CD14-positive monocyte (primary cell): Measurements from ENCODE around the gene KRT32. TPM values are rescaled to one million over a fixed set of nuclear protein-coding genes. Genes with fewer than 3 reads are reported as not detected.

Source experiments
- DNase-seq, 3 donors: peaks; one replicate each; pipeline ENCODE4 v3.0.0-alpha.2; 2011 to 2022
- H2AFZ ChIP-seq: 2 replicates; pipeline ENCODE4 v1.6.0; 2012; ENCODE audit warnings: mild to moderate bottlenecking, low read depth, low read length, inconsistent platforms; ENCODE audit not compliant: insufficient read depth, poor library complexity, severe bottlenecking
- H3K27ac ChIP-seq, 2 donors: 1 replicate in 1 of 2; 2 replicates in 1 of 2; pipeline ENCODE4 v1.5.1; 2012 to 2013; ENCODE audit warnings: low read length in 2 of 2, control low read depth in 1 of 2, inconsistent platforms in 1 of 2, low read depth in 1 of 2, mild to moderate bottlenecking in 1 of 2
- H3K27me3 ChIP-seq, 2 donors: one replicate each; pipeline versions ENCODE4 v1.6.0 to v1.6.1; 2011 to 2013; ENCODE audit warnings: low read length in 2 of 2; ENCODE audit not compliant: control insufficient read depth in 2 of 2, insufficient read depth in 2 of 2
- H3K36me3 ChIP-seq, 2 donors: replicated peaks in 1 of 2; 1 replicate in 1 of 2; 2 replicates in 1 of 2; pipeline versions ENCODE4 v1.5.1 to v1.6.1; 2012 to 2013; ENCODE audit warnings: low read length in 2 of 2, control low read depth in 1 of 2, inconsistent platforms in 1 of 2, mild to moderate bottlenecking in 1 of 2; ENCODE audit not compliant: insufficient read depth in 2 of 2, control insufficient read depth in 1 of 2
- H3K4me1 ChIP-seq, 2 donors: 1 replicate in 1 of 2; 2 replicates in 1 of 2; pipeline versions ENCODE4 v1.5.1 to v1.6.1; 2012 to 2013; ENCODE audit warnings: low read length in 2 of 2, control low read depth in 1 of 2, inconsistent platforms in 1 of 2, mild to moderate bottlenecking in 1 of 2, moderate library complexity in 1 of 2; ENCODE audit not compliant: insufficient read depth in 2 of 2, control insufficient read depth in 1 of 2
- H3K4me2 ChIP-seq: replicated peaks from 2 replicates; pipeline ENCODE3; 2012; ENCODE audit warnings: low read length, moderate library complexity, mild to moderate bottlenecking; ENCODE audit not compliant: poor library complexity, severe bottlenecking; ENCODE audit errors: extremely low read depth
- H3K4me3 ChIP-seq, 3 experiments: fragments of 200-600 bp in 1 of 3; sonication (generic) in 1 of 3; replicated peaks in 1 of 3; 1 replicate in 2 of 3; 2 replicates in 1 of 3; pipeline ENCODE4 v1.5.1; 2011 to 2013; ENCODE audit warnings: low read length in 3 of 3, mild to moderate bottlenecking in 3 of 3, control low read depth in 2 of 3, low read depth in 2 of 3, inconsistent platforms in 1 of 3, moderate library complexity in 1 of 3
- H3K79me2 ChIP-seq: 2 replicates; pipeline ENCODE4 v1.6.0; 2012; ENCODE audit warnings: mild to moderate bottlenecking, control low read depth, inconsistent platforms, low read length, moderate library complexity; ENCODE audit not compliant: insufficient read depth
- H3K9ac ChIP-seq: 2 replicates; pipeline ENCODE4 v1.6.0; 2017; ENCODE audit warnings: low read length, mild to moderate bottlenecking; ENCODE audit not compliant: insufficient read depth, poor library complexity, severe bottlenecking
- H3K9me3 ChIP-seq, 2 donors: replicated peaks in 1 of 2; 1 replicate in 1 of 2; 2 replicates in 1 of 2; pipeline versions ENCODE4 v1.5.1 to v1.6.1; 2012 to 2013; ENCODE audit warnings: low read length in 2 of 2, control low read depth in 1 of 2; ENCODE audit not compliant: control insufficient read depth in 1 of 2, insufficient read depth in 1 of 2
- H4K20me1 ChIP-seq: 2 replicates; pipeline ENCODE4 v1.6.0; 2012; ENCODE audit warnings: mild to moderate bottlenecking, low read length, control low read depth, moderate library complexity; ENCODE audit not compliant: insufficient read depth
- H3K27ac Mint-ChIP-seq, 7 donors: one replicate each; pipeline ENCODE4 v1.8.0; 2020; ENCODE audit warnings: mild to moderate bottlenecking in 7 of 7, mixed read lengths in 7 of 7, moderate library complexity in 6 of 7, inconsistent platforms in 2 of 7
- H3K27me3 Mint-ChIP-seq, 3 donors: one replicate each; pipeline ENCODE4 v1.8.0; 2021 to 2022; ENCODE audit warnings: low read depth in 3 of 3, mild to moderate bottlenecking in 3 of 3, mixed read lengths in 3 of 3, moderate library complexity in 3 of 3, inconsistent platforms in 1 of 3
- H3K36me3 Mint-ChIP-seq, 2 donors: one replicate each; pipeline ENCODE4 v1.8.0; 2020; ENCODE audit warnings: mixed read lengths in 2 of 2, inconsistent platforms in 1 of 2, mild to moderate bottlenecking in 1 of 2
- H3K4me1 Mint-ChIP-seq: one replicate; pipeline ENCODE4 v1.8.0; 2020; ENCODE audit warnings: mild to moderate bottlenecking, mixed read lengths
- H3K4me3 Mint-ChIP-seq, 2 donors: one replicate each; pipeline ENCODE4 v1.8.0; 2020; ENCODE audit warnings: mild to moderate bottlenecking in 2 of 2, mixed read lengths in 2 of 2, moderate library complexity in 1 of 2
- H3K9me3 Mint-ChIP-seq, 7 donors: one replicate each; pipeline ENCODE4 v1.8.0; 2020 to 2022; ENCODE audit warnings: mixed read lengths in 7 of 7, mild to moderate bottlenecking in 6 of 7, moderate library complexity in 6 of 7, inconsistent platforms in 2 of 7
- WGBS: methylation state at CpG from one replicate; pipeline ENCODE4 v1.1.5; 2013; ENCODE audit warnings: missing lambda C conversion rate; ENCODE audit not compliant: insufficient coverage; 5-methylcytosine and 5-hydroxymethylcytosine counted together
- intact Hi-C, 2 donors: fragments of 100-400 bp; cut with micrococcal nuclease; formaldehyde crosslinking; loops; one replicate each; pipeline versions ENCODE4 v1.15.0 to v1.15.1; 2023
- polyA plus RNA-seq, 3 donors: library from polyadenylated mRNA; depleted of rRNA in 1 of 3; unstranded in 2 of 3; stranded (reverse) in 1 of 3; fragments of 300-500 nt in 2 of 3; fragments of >200 nt in 1 of 3; fragmentation: Illumina TruSeq in 2 of 3; gene quantifications; 1 replicate in 2 of 3; 2 replicates in 1 of 3; pipeline ENCODE4 v1.2.3, GENCODE V29; 2012 to 2021
- TF ChIP-seq, protein P1 (sequence below): fragments of 200-600 bp; IDR thresholded peaks from one replicate; pipeline ENCODE4 v1.8.0; 2022; ENCODE audit warnings: antibody characterized with exemption, mild to moderate bottlenecking

KRT32 gene
- polyA plus RNA-seq, 3 donors, result not detected

DNA sequence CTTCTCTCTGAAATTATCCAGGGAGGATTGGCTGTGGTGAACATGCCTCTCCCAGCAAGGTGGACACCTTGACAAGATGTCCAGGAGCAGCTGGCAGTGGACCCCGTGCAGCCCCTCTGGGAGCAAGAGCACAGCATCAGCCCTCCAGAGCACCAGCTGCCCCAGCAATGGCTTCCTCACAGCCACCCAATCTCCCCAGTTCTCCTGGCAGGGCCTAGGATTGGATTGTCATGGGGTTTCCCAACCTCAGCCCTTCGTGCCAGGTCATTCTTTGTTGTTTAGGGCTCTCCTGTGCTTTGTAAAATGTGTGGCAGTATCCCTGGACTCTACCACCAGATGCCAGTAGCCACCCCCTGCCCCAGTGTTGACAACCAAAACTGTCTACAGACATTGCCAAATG, 24.3 kb upstream of the KRT32 start:
- H3K4me3 Mint-ChIP-seq, result no peak overlapping the region
- 100% methylated on average over 1 of the region's 2 CpGs for WGBS
- no peaks in the 10 kb centered on the region for H3K9me3 ChIP-seq
- H3K4me2 ChIP-seq, result no peak overlapping the region
- H3K9ac ChIP-seq, result no peak overlapping the region
- H3K36me3 ChIP-seq, result no peaks in the 10 kb centered on the region
- H3K36me3 Mint-ChIP-seq, result peaks cover 0 to 2% of the 10 kb centered on the region in 2 donors
- peaks cover 49 to 58% of the 10 kb centered on the region in 2 donors for H3K4me1 ChIP-seq
- H3K27ac Mint-ChIP-seq, result peak overlapping the region; percentile 21 to 96 (median 89)
- H4K20me1 ChIP-seq, result no peaks in the 10 kb centered on the region
- H3K79me2 ChIP-seq, result no peaks in the 10 kb centered on the region
- H3K27me3 Mint-ChIP-seq, result peaks cover 0 to 2% (median under 1%) of the 10 kb centered on the region in 3 donors
- H3K9me3 Mint-ChIP-seq, result peaks cover 0 to 5% (median 0%) of the 10 kb centered on the region in 7 donors
- TF ChIP-seq, protein P1, sequence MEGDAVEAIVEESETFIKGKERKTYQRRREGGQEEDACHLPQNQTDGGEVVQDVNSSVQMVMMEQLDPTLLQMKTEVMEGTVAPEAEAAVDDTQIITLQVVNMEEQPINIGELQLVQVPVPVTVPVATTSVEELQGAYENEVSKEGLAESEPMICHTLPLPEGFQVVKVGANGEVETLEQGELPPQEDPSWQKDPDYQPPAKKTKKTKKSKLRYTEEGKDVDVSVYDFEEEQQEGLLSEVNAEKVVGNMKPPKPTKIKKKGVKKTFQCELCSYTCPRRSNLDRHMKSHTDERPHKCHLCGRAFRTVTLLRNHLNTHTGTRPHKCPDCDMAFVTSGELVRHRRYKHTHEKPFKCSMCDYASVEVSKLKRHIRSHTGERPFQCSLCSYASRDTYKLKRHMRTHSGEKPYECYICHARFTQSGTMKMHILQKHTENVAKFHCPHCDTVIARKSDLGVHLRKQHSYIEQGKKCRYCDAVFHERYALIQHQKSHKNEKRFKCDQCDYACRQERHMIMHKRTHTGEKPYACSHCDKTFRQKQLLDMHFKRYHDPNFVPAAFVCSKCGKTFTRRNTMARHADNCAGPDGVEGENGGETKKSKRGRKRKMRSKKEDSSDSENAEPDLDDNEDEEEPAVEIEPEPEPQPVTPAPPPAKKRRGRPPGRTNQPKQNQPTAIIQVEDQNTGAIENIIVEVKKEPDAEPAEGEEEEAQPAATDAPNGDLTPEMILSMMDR, result no peak
- intact Hi-C loops, result loop anchor here (5.0 to 10.0 kb wide), 2 partner anchors 56 to 173 kb away; no protein-coding TSS in a partner anchor
- no peaks in the 10 kb centered on the region for H3K27me3 ChIP-seq
- peak overlapping the region; percentile 83 to 85 for H3K27ac ChIP-seq
- H3K4me3 ChIP-seq, result no peak overlapping the region
- peak in 1 of 3 donors; percentile 34 for DNase-seq
- no peak overlapping the region for H2AFZ ChIP-seq
- H3K4me1 Mint-ChIP-seq, result peaks cover 58% of the 10 kb centered on the region

DNA sequence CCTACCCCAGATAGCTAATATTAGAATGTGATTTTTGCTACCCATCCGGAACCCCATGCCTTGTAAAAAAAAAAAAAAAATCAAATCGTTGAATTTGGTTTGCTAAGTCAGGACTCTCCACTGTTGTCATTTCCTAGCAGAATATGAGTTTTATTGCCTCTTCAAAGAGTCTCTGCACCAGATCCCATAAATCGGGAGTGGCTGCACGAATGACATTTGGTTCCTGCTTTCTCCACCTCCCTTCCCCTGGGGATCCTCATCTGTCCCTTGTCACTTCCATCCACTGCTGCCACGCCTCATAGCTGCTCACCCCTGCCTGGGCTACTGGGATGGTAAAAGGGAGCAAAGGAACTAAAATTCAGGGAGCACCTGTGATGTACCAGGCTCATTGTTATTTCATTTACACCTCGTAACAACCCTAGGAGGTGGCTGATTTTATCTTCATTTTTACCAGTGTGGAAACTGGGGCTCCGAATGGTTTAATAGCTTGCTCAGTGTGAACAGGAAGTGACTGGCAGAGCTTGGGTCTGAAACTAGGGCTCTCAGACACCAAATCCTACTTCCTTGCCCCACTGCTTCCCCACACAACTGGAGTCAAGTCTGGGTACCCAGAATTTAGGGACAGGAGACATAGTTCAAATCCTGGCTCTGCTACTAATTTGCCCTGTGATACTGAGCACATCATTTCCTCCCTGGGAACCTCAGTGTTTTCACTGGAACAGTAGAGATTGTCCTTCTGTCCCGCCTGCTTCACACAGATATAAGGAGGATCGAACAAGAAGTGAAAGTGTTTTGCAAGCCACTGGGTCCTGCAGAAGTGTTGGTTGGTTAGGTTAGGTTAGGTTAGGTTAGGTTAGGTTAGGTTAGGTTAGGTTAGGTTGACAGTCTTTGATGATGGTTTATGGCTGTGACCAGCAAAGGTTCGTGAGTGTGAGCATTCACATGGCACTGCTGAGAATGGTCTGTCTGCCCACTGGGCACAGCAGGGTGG, 23.1 kb upstream of the KRT32 start:
- Histone ChIP-seq H3K27ac (peak overlapping the region; percentile 73 to 85), H3K79me2 (no peaks in the 10 kb centered on the region), H2AFZ (peak overlapping the region; percentile 58), H3K4me2 (peak overlapping the region; percentile 45), H3K9me3 (no peaks in the 10 kb centered on the region), H4K20me1 (no peaks in the 10 kb centered on the region), H3K9ac (peak overlapping the region; percentile 11), H3K36me3 (no peaks in the 10 kb centered on the region), H3K27me3 (no peaks in the 10 kb centered on the region), H3K4me3 (peak overlapping the region in 1 of 3 experiments; percentile 53), H3K4me1 (peaks cover 47 to 54% of the 10 kb centered on the region in 2 donors)
- H3K27ac Mint-ChIP-seq, result peak overlapping the region; percentile 82 to 93 (median 88)
- H3K4me3 Mint-ChIP-seq, result peak overlapping the region; percentile 43 to 76
- peaks cover 0 to 5% (median 3%) of the 10 kb centered on the region in 3 donors for H3K27me3 Mint-ChIP-seq
- 8% methylated on average over 4 of the region's 10 CpGs for WGBS
- peaks cover 0 to 2% of the 10 kb centered on the region in 2 donors for H3K36me3 Mint-ChIP-seq
- TF ChIP-seq, protein P1, result no peak
- DNase-seq, result peak; percentile 56 to 75 (median 62)
- intact Hi-C loops, result loop anchor here (5.0 to 10.0 kb wide), 2 partner anchors 57 to 175 kb away; no protein-coding TSS in a partner anchor
- peaks cover 56% of the 10 kb centered on the region for H3K4me1 Mint-ChIP-seq
- H3K9me3 Mint-ChIP-seq, result no peaks in the 10 kb centered on the region
